ENCODE data around the gene OR2AG1.

Gene OR2AG1

DNA sequence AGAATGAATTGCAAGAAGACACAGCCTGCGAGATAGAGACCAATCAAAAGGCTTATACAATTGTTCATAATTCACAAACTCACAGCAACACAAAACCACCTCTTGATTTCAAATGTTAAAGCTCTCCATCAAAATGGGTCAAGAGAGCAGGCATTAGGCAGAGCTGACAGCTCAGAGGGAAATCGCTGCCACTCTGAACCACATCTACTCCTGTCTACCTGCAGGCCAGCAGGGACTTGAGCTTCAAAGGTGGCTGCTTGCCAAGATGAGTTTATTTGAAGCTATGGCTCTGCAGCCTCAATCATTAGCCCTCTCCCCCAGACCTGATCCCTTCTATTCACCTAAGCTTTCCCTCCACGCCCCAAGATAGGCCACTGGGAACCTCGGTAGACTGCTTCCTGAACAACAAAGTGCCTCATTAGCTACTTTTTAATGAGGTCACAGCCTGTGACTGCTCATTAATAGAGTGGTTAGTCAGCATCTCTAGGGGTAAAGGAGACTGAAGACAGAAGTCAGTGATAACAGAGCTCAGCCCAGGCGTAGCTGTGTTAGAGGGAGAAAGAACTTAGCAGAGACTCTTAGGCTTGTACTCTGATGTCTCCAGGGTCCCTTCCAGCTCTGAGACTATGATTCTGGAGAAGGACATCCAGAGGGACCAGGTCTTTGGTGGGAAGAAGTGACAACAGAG lies 41.5 kb downstream of the OR2AG1 start:
- DNase-seq (ENCODE audit: low spot score): no peak
- TF ChIP-seq, protein P1, sequence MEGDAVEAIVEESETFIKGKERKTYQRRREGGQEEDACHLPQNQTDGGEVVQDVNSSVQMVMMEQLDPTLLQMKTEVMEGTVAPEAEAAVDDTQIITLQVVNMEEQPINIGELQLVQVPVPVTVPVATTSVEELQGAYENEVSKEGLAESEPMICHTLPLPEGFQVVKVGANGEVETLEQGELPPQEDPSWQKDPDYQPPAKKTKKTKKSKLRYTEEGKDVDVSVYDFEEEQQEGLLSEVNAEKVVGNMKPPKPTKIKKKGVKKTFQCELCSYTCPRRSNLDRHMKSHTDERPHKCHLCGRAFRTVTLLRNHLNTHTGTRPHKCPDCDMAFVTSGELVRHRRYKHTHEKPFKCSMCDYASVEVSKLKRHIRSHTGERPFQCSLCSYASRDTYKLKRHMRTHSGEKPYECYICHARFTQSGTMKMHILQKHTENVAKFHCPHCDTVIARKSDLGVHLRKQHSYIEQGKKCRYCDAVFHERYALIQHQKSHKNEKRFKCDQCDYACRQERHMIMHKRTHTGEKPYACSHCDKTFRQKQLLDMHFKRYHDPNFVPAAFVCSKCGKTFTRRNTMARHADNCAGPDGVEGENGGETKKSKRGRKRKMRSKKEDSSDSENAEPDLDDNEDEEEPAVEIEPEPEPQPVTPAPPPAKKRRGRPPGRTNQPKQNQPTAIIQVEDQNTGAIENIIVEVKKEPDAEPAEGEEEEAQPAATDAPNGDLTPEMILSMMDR (IDR thresholded peaks at IDR 0.05; ENCODE audit: extremely low read depth, missing control alignments): no peak

- TF ChIP-seq, protein P1 (IDR thresholded peaks at IDR 0.05; ENCODE audit: extremely low read depth, missing control alignments): no peak
- DNase-seq (ENCODE audit: low spot score): no peak
These were observed 42.5 kb downstream of the OR2AG1 start for GRCh38 chr11:6825231-6825744.

DNA sequence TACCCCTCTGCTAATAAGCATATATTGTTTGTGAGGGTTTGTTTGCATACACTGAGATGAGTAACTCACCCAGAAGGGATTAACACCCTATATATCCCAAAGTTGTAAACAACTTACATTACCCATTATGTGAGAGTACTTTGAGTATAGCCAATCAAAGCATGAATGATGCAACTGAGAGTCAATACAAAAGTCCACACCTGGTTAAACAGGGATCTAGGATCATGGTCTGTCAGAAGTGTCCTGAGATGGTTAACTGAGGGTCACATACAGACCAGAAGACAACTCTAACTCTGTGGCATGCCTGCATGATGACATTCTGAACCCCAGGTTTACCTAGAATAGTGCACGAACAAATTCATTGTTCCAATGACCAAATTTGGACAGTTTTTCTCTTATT lies 45.3 kb downstream of the OR2AG1 start:
- DNase-seq (ENCODE audit: low spot score): no peak

GRCh38 chr11:6833356-6833755 lies 50.5 kb downstream of the OR2AG1 start:
- DNase-seq (ENCODE audit: low spot score): no peak
- TF ChIP-seq, protein P1 (IDR thresholded peaks at IDR 0.05; ENCODE audit: extremely low read depth, missing control alignments): no peak

More for the DNA sequence above, 45.3 kb downstream of the OR2AG1 start:
- TF ChIP-seq, protein P1 (IDR thresholded peaks at IDR 0.05; ENCODE audit: extremely low read depth, missing control alignments): no peak

DNA sequence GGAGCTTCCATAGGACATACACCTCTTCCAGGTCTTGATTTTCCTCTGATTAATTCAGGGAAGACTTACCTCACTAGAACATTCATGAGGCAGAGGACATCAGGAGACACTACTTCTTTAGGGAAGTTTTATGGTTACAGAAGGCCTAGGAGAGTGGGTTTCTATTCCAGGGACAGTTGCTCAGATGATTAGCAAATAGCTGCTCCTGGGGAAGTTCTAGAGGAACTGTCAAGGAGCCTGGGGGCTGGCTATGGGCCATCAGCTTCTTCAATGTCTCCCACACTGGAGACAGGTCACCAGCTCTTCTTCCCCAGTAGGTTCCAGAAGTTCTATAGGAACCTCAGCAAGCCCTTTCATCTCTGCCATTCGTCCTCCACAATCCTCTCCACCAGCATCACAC lies 51.2 kb downstream of the OR2AG1 start:
- DNase-seq (ENCODE audit: low spot score): no peak
- TF ChIP-seq, protein P1 (IDR thresholded peaks at IDR 0.05; ENCODE audit: extremely low read depth, missing control alignments): no peak
